Measurements from ENCODE around the gene COMT.

GRCh38 chr22:19900707-19901436, 40.7 kb upstream of the COMT start:
- TF ChIP-seq GATA2 (IDR thresholded peaks at IDR 0.05; ENCODE audit: low read depth, low read length) = no peak
- no peak for TF ChIP-seq GATA3 (IDR thresholded peaks at IDR 0.05; ENCODE audit: low read depth, low read length)
